Adipose tissue (tissue), 3 donors: Measurements from ENCODE around the gene ACAP2. TPM values are rescaled to one million over a fixed set of nuclear protein-coding genes. Genes with fewer than 3 reads are reported as not detected.
"Not testable (repeated sequence)": the region's sequence is repeated elsewhere in the genome, so short reads cannot be mapped to it uniquely, and the experiment has no call there.

Experiments used
- H3K27ac ChIP-seq: one replicate; pipeline ENCODE4 v1.5.1; 2013; ENCODE audit warnings: low read depth, low read length
- WGBS, 3 donors: extraction: QIAGEN DNeasy Blood & Tissue Kit; methylation state at CpG; one replicate each; pipeline ENCODE4 v1.1.7; 2013; 5-methylcytosine and 5-hydroxymethylcytosine counted together
- polyA plus RNA-seq, 3 donors: library from polyadenylated mRNA; stranded (reverse); fragments of 200-250 nt; gene quantifications; one replicate each; pipeline ENCODE4 v1.2.3, GENCODE V29; 2013
- donor health status: healthy with polysubstance abuse.
- donor health status: Bipolar disorder and iron deficiency.
- donor health status: healthy.

ACAP2 gene
- polyA plus RNA-seq, 3 donors, result 4.6 to 11.9 (median 9.9) TPM

DNA sequence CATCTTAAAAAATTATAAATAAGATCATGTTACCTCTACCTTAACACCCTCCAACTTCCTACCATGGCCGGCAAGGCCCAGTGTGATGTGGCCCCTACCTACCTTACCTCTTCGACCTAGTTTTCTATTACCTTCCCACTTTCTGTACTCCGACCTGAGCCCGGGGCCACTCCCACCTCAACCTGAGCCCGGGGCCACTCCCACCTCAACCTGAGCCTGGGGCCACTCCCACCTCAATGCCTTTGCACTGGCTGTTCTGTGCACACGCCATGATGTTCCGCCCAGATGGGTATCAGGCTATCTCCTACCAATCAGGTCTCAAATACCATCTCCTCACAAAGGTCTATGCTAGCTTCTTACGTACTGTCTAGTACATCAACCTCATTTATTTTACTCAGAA is 105.1 kb downstream of the ACAP2 start:
- 97 to 98% (median 97%) methylated on average over 8 of the region's 8 CpGs for WGBS, 3 donors
- H3K27ac ChIP-seq, result no peak overlapping the region

DNA sequence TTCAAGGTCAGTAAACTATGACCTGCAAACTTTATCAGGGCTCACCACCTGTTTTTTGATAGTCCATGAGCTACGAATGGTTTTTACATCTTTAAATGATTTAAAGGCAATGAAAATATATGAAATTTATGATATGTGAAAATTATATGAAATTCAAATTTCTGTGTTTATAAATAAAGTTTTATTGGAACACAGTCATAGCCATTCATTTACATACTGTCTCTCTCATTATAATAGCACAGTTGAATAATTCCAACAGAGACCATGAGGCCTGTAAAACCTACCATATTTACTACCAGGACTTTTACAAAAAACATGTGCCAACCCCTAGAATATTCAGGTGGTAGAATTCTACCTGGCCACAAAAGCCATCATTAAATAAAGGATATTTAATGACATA is 107.9 kb downstream of the ACAP2 start:
- WGBS, 3 donors, result 74 to 99% (median 97%) methylated on average over 1 of the region's 1 CpG
- no peak overlapping the region for H3K27ac ChIP-seq

DNA sequence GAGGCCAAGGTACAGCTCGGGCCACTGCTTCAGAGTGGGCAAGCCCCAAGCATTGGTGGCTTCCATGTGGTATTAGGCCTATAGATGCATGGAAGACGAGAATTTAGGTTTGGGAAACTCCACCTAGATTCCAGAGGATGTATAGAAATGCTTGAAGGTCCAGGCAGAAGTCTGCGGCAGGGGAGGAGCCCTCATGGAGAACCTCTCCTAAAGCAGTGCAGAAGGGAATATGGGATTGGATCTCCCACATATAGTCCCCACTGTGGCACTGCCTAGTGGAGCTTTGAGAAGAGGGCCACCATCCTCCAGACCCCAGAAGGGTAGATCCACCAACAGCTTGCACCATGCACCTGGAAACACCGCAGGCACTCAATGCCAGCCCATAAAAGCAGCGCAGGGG is 123.8 kb downstream of the ACAP2 start:
- no peak overlapping the region for H3K27ac ChIP-seq
- 96 to 99% (median 98%) methylated on average over 5 of the region's 5 CpGs for WGBS, 3 donors

DNA sequence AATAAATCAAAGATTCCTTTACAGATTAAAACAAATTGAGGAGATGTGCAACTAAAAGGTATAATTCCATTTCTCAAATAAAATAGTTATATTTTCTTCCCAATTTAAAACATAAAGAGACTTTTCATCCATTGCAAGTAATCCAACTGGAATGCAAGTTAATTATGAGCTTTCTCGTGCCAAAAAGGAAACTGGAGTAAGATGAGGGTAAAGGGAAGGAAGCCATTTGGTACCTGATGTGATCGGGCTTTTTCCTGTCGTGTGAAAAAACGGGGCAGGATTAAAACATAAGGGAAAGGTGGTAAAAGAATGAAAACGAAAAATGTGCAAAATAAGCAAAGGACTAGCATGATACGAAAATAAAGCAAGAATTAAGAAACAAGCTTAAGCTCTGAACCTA is 130.1 kb downstream of the ACAP2 start:
- H3K27ac ChIP-seq, result no peak overlapping the region
- 54 to 86% (median 61%) methylated on average over 6 of the region's 6 CpGs for WGBS, 3 donors

DNA sequence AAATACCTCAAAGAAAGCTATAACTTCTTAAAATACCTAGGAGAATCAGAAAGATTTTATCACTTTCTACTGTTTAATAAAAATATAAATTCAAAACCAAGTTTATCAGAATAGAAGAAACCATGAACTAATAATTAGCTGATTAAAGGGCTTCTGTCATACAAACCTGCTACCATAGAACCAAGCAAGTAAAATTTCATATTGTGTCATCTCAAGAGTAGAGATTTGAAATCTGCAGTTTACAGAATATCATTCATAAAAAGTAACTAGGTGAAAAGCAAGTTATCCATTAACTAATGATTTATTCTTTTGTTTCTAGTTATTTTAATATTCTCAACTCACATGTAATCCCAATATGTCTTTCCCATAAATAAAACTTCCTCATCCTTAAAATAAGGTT is 135.1 kb downstream of the ACAP2 start:
- H3K27ac ChIP-seq, result no peak overlapping the region

DNA sequence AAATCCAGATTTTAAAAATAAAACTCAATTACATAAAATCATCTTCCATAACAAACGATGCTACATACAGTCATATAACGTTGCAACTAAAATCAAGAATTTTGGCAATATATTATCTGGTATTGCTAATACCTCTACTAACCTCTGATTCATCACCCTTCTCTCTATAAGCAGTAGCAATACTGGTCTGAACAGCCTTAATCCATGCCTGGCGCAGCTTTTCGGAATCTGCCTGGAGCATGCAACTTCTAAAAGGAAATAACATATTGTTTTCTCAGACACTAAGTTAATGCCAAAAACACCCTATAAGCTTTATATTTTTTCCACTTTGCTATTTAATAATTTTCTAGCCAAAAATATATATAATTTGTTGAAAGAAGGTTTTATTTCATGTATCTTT is 136.5 kb downstream of the ACAP2 start:
- 96 to 100% (median 98%) methylated on average over 4 of the region's 4 CpGs for WGBS, 3 donors
- no peak overlapping the region for H3K27ac ChIP-seq

DNA sequence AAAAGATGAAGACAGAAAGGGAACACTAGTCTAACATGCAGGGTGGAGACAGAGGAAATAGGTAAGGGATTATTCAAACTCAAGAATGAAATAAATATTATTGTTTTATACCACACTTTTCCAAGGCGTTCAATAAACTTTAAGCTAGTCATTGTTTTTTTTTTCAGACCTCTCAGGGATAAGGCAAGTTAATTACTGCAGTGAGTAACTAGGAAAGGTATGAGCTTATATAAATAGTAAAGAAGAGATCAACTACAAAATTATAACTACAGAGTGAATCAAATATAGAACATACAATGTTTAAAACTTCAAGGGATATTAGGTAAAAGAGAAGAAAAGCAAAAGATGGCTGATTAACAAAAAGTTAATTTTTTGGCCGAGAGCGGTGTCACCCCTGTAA is 140.4 kb downstream of the ACAP2 start:
- 91 to 96% (median 96%) methylated on average over 3 of the region's 3 CpGs for WGBS, 3 donors
- H3K27ac ChIP-seq, result no peak overlapping the region

DNA sequence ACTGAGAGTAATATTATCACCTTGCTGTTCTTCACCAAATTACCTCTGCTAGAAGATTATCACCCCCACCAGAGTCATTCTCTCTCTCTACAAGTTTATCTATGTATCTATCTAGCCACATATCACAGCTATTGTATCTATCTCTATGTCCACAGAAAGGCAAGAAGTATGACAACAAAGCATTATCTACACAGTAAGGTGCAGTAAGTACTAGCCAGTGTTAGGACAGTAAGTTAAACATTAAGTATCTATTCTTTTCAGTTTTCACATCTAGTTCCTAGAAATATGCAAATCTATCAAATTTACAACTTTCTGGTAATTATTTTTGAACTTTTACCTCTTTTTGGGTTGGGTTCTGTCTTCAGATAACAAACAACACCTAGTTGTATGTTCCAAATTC is 145.4 kb downstream of the ACAP2 start:
- no peak overlapping the region for H3K27ac ChIP-seq

DNA sequence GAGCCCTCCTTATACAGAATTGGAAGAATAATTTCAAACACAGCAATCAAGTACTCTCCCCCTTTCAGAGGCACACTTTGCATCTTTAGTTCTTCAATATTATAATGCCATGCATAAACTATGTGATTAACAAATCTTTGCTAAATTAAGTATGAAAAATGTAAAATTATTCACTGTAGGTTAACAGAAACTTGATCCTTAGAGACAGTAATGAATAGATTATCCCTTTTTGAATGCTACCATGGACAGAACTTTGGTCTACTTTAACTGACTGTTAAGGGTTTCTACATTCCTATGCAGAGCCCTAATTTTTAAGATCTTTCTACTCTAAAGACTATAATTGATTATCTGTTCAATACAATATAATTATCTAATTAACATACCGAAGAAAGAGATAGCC is 146.2 kb downstream of the ACAP2 start:
- H3K27ac ChIP-seq, result no peak overlapping the region
- WGBS, 3 donors, result 95 to 98% (median 97%) methylated on average over 1 of the region's 1 CpG

DNA sequence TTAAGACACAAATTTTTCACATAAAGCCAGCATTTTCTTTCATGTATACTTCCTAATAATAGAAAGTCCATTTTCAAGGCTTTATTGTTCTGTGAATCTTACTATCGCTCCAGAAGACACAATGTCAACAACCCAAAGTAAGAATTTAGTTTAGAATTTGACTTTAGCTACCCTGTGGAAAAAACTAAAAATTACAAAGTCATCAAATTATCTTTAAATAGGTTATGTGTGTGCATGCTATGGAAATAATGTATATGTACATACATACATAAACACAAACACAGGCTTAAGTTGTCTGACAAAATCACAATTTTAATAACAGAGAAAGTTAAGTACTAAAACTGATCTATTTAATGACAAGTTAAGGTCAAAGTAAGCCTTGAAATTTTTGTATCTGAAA is 151.7 kb downstream of the ACAP2 start:
- no peak overlapping the region for H3K27ac ChIP-seq
- WGBS, 3 donors, result 95 to 98% (median 96%) methylated on average over 1 of the region's 1 CpG

DNA sequence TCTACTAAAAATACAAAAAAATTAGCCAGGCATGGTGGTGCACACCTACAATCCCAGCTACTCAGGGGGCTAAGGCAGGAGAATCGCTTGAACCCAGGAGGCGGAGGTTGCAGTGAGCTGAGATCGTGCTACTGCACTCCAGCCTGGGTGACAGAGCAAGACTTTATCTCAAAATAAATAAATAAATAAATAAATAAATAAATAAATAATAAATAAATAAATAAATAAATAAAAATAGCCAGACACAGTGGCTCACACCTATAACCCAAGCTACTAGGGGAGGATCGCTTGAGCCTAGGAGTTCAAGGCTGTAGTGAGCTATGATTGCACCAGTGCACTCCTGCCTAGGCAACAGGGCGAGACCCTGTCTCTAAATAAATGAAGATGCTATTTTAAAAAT is 152.2 kb downstream of the ACAP2 start:
- whole genome bisulfite sequencing, 3 donors, result 96 to 97% (median 96%) methylated on average over 5 of the region's 5 CpGs
- H3K27ac ChIP-seq, result not testable (repeated sequence)

DNA sequence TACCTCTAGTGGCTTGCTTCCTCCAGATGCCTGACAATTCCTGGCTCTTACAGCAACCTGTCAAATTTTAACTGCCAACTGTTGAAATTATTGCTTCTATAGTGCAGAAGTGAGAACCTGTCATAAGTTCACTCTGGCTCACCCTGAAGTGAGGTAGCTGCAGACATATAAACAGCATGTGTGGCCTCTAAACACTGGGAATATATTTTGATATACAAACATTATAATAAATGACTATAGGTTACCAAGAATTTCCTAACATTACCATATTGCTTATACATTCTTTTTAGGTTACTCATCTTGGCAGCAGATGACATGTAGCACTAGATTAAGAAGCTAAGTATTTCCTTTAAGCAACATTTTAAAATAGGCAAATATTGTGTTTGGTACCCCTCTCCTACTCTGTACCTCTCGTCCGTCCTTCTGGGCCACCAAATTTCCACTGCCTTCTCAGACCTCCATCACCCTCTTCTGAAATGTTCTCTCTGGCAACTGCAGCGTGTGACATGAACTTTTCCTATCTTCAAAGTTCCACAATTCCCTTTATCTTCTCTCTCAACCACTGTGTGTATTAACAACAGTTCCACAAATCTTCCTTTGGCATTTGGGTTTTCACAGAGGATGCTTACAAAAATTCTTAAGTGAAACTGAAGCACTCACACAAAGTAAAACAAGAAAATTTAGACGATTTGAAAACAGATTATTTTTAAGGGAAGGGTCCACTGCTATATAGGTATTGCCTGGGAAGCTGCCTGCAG is 156.5 kb downstream of the ACAP2 start:
- no peak overlapping the region for H3K27ac ChIP-seq
- 54 to 70% (median 61%) methylated on average over 4 of the region's 4 CpGs for WGBS, 3 donors

DNA sequence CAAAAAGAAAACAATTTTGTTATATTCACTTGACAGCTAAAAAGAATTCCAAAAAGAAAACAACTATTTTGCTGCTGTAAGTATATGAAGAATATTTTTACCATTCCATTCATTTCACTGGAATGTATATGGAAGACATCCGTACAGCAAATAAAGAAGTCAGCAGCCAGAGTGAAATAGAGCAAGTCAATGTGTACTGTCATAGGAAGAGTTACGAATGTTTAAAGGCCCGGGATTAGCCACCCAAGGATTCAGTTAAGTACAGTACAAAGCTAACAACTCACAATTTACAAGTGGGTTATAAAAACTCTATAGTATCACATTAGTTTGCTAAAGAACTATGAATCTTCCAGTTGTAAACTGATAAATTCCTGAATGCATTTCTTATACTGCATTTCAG is 157.4 kb downstream of the ACAP2 start:
- H3K27ac ChIP-seq, result no peak overlapping the region
- WGBS, 3 donors, result 71 to 90% (median 87%) methylated on average over 3 of the region's 3 CpGs

DNA sequence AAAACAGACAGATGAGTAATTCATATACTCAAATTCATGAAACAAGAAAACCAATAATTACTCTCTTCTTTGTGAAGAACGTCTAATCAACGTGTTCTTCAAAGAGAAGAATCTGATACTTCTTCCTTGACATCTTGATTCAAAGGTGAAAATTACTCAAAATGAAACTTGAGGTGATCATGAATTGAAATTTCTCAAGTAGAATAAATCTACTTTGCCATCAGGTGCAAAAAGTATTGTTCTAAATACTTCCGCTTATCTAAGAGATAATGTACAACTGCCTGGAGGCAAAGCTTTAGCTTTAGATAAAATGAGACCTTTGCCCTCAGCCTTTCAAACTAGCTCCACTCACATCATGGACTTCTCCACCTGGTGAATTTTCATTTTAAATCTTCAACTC is 158.0 kb downstream of the ACAP2 start:
- WGBS, 3 donors, result 48 to 91% (median 78%) methylated on average over 3 of the region's 3 CpGs
- H3K27ac ChIP-seq, result no peak overlapping the region

DNA sequence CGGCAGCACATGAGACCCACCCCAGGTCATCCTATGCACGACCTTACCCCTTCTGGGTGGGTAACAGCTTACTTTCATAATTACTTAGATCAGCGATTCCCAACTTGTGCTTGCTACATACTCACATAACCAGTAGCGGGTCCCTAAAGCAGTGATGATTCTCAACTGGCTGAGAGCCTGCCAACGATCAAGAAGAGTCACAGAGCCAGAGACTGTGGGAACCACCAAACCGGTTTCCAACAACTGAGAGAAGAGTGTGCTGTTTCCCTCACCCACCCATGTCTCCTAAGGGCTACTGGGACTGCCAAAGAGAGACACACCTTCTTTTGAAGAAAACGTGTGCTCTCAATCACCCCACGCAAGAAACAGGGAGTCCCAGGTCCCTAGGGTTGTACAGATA is 159.9 kb downstream of the ACAP2 start:
- WGBS, 3 donors, result 50 to 85% (median 78%) methylated on average over 8 of the region's 8 CpGs
- no peak overlapping the region for H3K27ac ChIP-seq

DNA sequence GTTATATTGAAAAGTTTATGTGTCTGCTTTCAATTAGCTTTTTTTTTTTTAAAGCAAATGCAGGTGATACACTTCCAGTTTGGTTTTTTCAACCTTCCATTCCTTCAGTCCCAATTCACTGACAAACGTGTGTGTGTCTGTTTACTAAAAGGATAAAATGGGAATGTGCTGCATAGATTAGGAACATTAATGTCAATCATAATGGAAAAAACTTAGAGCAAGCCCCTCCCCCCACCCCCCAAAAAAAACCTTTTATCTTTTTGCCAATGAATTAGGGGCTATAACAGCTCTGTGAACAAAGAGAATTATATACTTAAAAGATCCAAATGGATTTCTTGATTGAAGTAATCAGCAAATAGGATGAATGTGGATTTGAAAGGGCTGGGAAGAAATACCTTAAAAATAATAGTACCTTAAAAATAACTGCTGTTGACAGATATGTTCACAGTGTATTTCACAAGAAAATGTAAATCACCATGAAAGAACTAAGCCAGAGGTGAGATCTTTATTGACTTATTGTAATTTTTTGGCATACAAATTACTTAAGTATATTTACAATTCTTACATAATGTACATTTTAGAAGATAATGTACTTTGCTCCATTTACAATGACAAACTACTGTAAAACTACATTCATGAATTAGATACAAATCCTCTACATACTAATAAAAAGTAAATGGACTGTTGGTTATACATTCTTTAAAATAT is 168.4 kb downstream of the ACAP2 start:
- no peak overlapping the region for H3K27ac ChIP-seq
- 6 to 47% (median 42%) methylated on average over 1 of the region's 1 CpG for WGBS, 3 donors

DNA sequence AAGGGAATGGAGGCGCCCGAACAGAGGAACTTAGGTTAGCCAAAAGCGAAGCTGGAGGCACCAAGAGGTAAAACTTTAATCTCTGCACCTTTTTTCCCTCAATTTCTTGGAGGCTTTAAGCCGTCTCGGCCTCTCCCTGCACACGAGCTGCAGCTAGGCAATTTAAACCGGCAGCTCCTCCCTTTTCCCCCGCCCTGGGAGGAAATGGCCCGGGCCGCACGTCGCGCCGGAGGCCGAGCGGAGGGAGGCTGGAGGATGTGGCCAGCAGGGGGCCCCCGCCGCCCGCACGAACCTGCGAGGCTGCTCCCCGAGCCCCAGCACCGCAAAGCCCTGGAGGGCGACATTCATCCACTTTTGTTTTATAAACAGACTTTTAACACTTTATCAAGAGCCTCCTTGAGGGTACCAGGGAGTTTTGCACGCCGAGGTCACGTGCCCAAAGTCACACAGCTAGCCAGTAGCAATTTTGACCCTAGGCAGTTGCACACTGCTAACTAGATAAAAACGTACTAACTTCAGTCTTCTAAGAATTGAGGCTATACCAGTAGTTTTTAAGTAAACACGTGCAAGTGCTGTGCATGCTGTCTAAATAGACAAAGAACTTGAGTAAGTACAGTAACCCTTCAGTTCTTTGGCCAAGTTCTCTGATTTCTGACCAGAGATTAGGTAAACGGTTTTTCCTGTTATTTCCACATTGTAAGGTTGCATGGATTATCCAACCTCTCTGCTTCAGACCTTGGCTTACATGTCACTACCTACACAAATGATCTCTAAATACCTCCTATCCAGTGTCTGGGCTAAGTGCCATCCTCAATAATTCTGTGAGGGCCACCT is 171.2 kb downstream of the ACAP2 start:
- no peak overlapping the region for H3K27ac ChIP-seq
- WGBS, 3 donors, result 0 to 1% (median 1%) methylated on average over 30 of the region's 30 CpGs

DNA sequence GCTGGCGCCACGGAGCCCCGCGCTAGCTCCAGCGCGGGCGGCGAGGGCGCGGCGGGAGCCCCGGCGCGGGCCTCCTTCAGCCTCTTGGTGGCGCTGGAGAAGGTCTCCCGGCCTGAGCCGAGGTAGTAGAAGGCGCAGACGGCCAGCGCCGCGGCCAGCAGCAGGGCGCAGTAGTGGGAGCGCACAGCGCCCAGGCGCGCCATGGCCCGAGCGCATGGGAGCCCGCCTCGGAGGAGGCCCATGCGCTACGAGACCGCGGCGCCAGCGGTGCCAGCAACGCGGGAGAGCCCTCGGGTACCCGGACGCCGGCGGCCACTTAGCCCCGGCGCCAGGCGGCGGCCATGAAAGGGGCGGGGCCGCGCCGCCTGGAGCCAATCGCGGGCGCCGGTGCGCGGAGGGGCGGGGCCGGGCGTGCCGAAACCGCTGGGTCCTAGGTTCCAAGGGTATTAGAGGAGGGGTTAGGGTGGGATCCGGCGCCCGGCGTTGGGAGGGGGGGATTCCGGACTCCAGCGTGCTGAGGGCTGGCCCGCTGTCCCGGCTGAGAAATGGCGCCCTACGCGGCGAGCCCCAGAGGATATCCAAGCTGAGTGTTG is 171.9 kb downstream of the ACAP2 start, which contains the start of gene XXYLT1:
Gene XXYLT1 (minus strand): TSS at position 343 of the 593 bp plus-strand sequence. CDS start 101 bp downstream, at position 242.
- no peak within 1 kb of the TSS for H3K27ac ChIP-seq
- WGBS, 3 donors, result 0 to 1% (median 0%) methylated on average over 68 to 75 of the region's 75 CpGs
